Skeletal muscle satellite cell (primary cell): ENCODE data around the gene SH2D2A.

Source experiments
- H3K27me3 ChIP-seq: 2 replicates; pipeline ENCODE4 v1.7.0; 2013; ENCODE audit warnings: low read length; ENCODE audit not compliant: control insufficient read depth, insufficient read depth
- H3K36me3 ChIP-seq: 2 replicates; pipeline ENCODE4 v1.7.0; 2013; ENCODE audit warnings: mild to moderate bottlenecking, control low read depth, low read length; ENCODE audit not compliant: insufficient read depth
- H3K4me1 ChIP-seq: 2 replicates; pipeline ENCODE4 v1.7.0; 2013; ENCODE audit warnings: low read length; ENCODE audit not compliant: control insufficient read depth, insufficient read depth
- H3K4me2 ChIP-seq: 2 replicates; pipeline ENCODE4 v1.7.0; 2013; ENCODE audit warnings: mild to moderate bottlenecking, low read length
- H3K4me3 ChIP-seq: 2 replicates; pipeline ENCODE4 v1.7.0; 2013; ENCODE audit warnings: low read length
- H3K9ac ChIP-seq: 2 replicates; pipeline ENCODE4 v1.7.0; 2013; ENCODE audit warnings: mild to moderate bottlenecking, low read depth, low read length, moderate library complexity
- H3K9me3 ChIP-seq: replicated peaks from 2 replicates; pipeline ENCODE4 v1.7.0; 2013; ENCODE audit warnings: mild to moderate bottlenecking, control low read depth, low read length

SH2D2A gene

GRCh38 chr1:156815961-156816422, 656 bp downstream of the SH2D2A start:
- H3K36me3 ChIP-seq = no peaks in the 10 kb centered on the region
- peaks cover 26% of the 10 kb centered on the region for H3K4me1 ChIP-seq
- no peak overlapping the region for H3K9ac ChIP-seq
- no peak overlapping the region for H3K4me3 ChIP-seq
- H3K9me3 ChIP-seq = no peaks in the 10 kb centered on the region
- H3K27me3 ChIP-seq = peaks cover 4% of the 10 kb centered on the region
- no peak overlapping the region for H3K4me2 ChIP-seq

- Histone ChIP-seq H3K27me3 (peaks cover 3% of the 10 kb centered on the region), H3K36me3 (no peaks in the 10 kb centered on the region), H3K4me2 (no peak overlapping the region), H3K4me1 (peaks cover 26% of the 10 kb centered on the region), H3K4me3 (no peak overlapping the region), H3K9me3 (no peaks in the 10 kb centered on the region), H3K9ac (no peak overlapping the region)
Observed at GRCh38 chr1:156815307-156815826, 1.3 kb downstream of the SH2D2A start.

- Histone ChIP-seq H3K27me3 (peaks cover 3% of the 10 kb centered on the region), H3K36me3 (no peaks in the 10 kb centered on the region), H3K4me2 (no peak overlapping the region), H3K9ac (no peak overlapping the region), H3K4me3 (no peak overlapping the region), H3K4me1 (peaks cover 26% of the 10 kb centered on the region), H3K9me3 (no peaks in the 10 kb centered on the region)
Observed at GRCh38 chr1:156814571-156815260, 1.9 kb downstream of the SH2D2A start.

- H3K27me3 ChIP-seq = peaks cover 3% of the 10 kb centered on the region
- H3K9ac ChIP-seq = peak overlapping the region; percentile 35
- H3K4me2 ChIP-seq = peak overlapping the region; percentile 77
- H3K4me3 ChIP-seq = peak overlapping the region; percentile 58
- no peaks in the 10 kb centered on the region for H3K36me3 ChIP-seq
- H3K9me3 ChIP-seq = no peaks in the 10 kb centered on the region
- H3K4me1 ChIP-seq = peaks cover 26% of the 10 kb centered on the region
Observed at GRCh38 chr1:156813750-156814570, 2.7 kb downstream of the SH2D2A start.

GRCh38 chr1:156813298-156813697, 3.4 kb downstream of the SH2D2A start:
- H3K4me2 ChIP-seq = peak overlapping the region; percentile 77
- no peaks in the 10 kb centered on the region for H3K9me3 ChIP-seq
- H3K4me1 ChIP-seq = peaks cover 26% of the 10 kb centered on the region
- no peaks in the 10 kb centered on the region for H3K36me3 ChIP-seq
- H3K4me3 ChIP-seq = peak overlapping the region; percentile 58
- peaks cover 3% of the 10 kb centered on the region for H3K27me3 ChIP-seq
- H3K9ac ChIP-seq = peak overlapping the region; percentile 35

GRCh38 chr1:156812293-156812990, 4.2 kb downstream of the SH2D2A start:
- H3K4me1 ChIP-seq = peaks cover 26% of the 10 kb centered on the region
- no peaks in the 10 kb centered on the region for H3K9me3 ChIP-seq
- peaks cover 3% of the 10 kb centered on the region for H3K27me3 ChIP-seq
- H3K4me3 ChIP-seq = no peak overlapping the region
- no peak overlapping the region for H3K9ac ChIP-seq
- no peak overlapping the region for H3K4me2 ChIP-seq
- H3K36me3 ChIP-seq = no peaks in the 10 kb centered on the region

GRCh38 chr1:156811168-156811567, 5.5 kb downstream of the SH2D2A start:
- Histone ChIP-seq H3K4me1 (peaks cover 26% of the 10 kb centered on the region), H3K4me3 (no peak overlapping the region), H3K27me3 (peaks cover 3% of the 10 kb centered on the region), H3K9ac (no peak overlapping the region), H3K9me3 (no peaks in the 10 kb centered on the region), H3K36me3 (no peaks in the 10 kb centered on the region), H3K4me2 (no peak overlapping the region)

- Histone ChIP-seq H3K4me1 (peaks cover 21% of the 10 kb centered on the region), H3K4me3 (no peak overlapping the region), H3K27me3 (peaks cover 3% of the 10 kb centered on the region), H3K9me3 (no peaks in the 10 kb centered on the region), H3K4me2 (no peak overlapping the region), H3K9ac (no peak overlapping the region), H3K36me3 (no peaks in the 10 kb centered on the region)
Observed at GRCh38 chr1:156809711-156810366, 6.8 kb downstream of the SH2D2A start.

- H3K9me3 ChIP-seq = no peaks in the 10 kb centered on the region
- H3K4me3 ChIP-seq = no peak overlapping the region
- H3K4me2 ChIP-seq = no peak overlapping the region
- peaks cover 3% of the 10 kb centered on the region for H3K27me3 ChIP-seq
- H3K36me3 ChIP-seq = no peaks in the 10 kb centered on the region
- H3K9ac ChIP-seq = no peak overlapping the region
- peaks cover 16% of the 10 kb centered on the region for H3K4me1 ChIP-seq
Observed at GRCh38 chr1:156809281-156809680, 7.4 kb downstream of the SH2D2A start.

- Histone ChIP-seq H3K4me1 (peaks cover 7% of the 10 kb centered on the region), H3K4me2 (no peak overlapping the region), H3K36me3 (no peaks in the 10 kb centered on the region), H3K9me3 (no peaks in the 10 kb centered on the region), H3K4me3 (no peak overlapping the region), H3K27me3 (peaks cover 3% of the 10 kb centered on the region), H3K9ac (no peak overlapping the region)
Observed at GRCh38 chr1:156808186-156809030, 8.2 kb downstream of the SH2D2A start.
